HG03469 (cell line): ENCODE results near the gene ATP1A2.

Source experiments
- ATAC-seq: cut with Tn5 transposase; IDR thresholded peaks from one replicate; pipeline ENCODE4 v1.9.1; 2021; ENCODE audit warnings: mild to moderate bottlenecking, moderate library complexity, moderate number of reproducible peaks; ENCODE audit not compliant: unreplicated experiment

Gene ATP1A2

GRCh38 chr1:160084771-160085321, 30.7 kb upstream of the ATP1A2 start:
- no peak for ATAC-seq

GRCh38 chr1:160085686-160086455, 29.7 kb upstream of the ATP1A2 start:
- no peak for ATAC-seq

GRCh38 chr1:160086456-160086892, 29.1 kb upstream of the ATP1A2 start:
- ATAC-seq, result no peak

GRCh38 chr1:160087118-160087662, 28.4 kb upstream of the ATP1A2 start:
- no peak for ATAC-seq

- no peak for ATAC-seq
Measured at GRCh38 chr1:160089883-160090282, 25.7 kb upstream of the ATP1A2 start.

GRCh38 chr1:160090760-160091159, 24.8 kb upstream of the ATP1A2 start:
- ATAC-seq, result no peak

- ATAC-seq, result no peak
Measured at GRCh38 chr1:160091666-160092223, 23.8 kb upstream of the ATP1A2 start.

- ATAC-seq, result no peak
Measured at GRCh38 chr1:160092366-160093068, 23.0 kb upstream of the ATP1A2 start.

GRCh38 chr1:160093069-160093395, 22.5 kb upstream of the ATP1A2 start:
- no peak for ATAC-seq

GRCh38 chr1:160093624-160094290, 21.8 kb upstream of the ATP1A2 start:
- no peak for ATAC-seq

- ATAC-seq, result no peak
Measured at GRCh38 chr1:160094291-160094625, 21.3 kb upstream of the ATP1A2 start.

- ATAC-seq, result no peak
Measured at GRCh38 chr1:160094806-160095205, 20.8 kb upstream of the ATP1A2 start.

- no peak for ATAC-seq
Measured at GRCh38 chr1:160095382-160096105, 20.0 kb upstream of the ATP1A2 start.

- no peak for ATAC-seq
Measured at GRCh38 chr1:160096274-160097116, 19.1 kb upstream of the ATP1A2 start.

- no peak for ATAC-seq
Measured at GRCh38 chr1:160097151-160097910, 18.2 kb upstream of the ATP1A2 start.

GRCh38 chr1:160097911-160098851, 17.4 kb upstream of the ATP1A2 start, which contains the start of gene IGSF8:
IGSF8 (minus strand) TSS chr1:160098619; CDS start chr1:160098472, 147 bp downstream.
- no peak for ATAC-seq

GRCh38 chr1:160098852-160099561, 16.6 kb upstream of the ATP1A2 start:
- ATAC-seq, result peak; percentile 77
